SU-DHL-6 (cell line): ENCODE results near the gene DENND1C.
A peak's percentile ranks its signal among the peaks of the same experiment; 100 is the strongest.

Experiments used
- H2AFZ ChIP-seq: fragments of 200-600 bp; sonication (generic); 2 replicates; pipeline ENCODE4 v1.6.1; 2014; ENCODE audit warnings: low read depth, mild to moderate bottlenecking, moderate library complexity, mixed read lengths, antibody characterized with exemption, low read length; ENCODE audit not compliant: severe bottlenecking
- H3F3A ChIP-seq: fragments of 200-600 bp; shearing (Covaris generic); 2 replicates; pipeline ENCODE4 v1.6.0; 2016; ENCODE audit warnings: antibody characterized with exemption, mild to moderate bottlenecking; ENCODE audit not compliant: insufficient read depth
- H3K27ac ChIP-seq: fragments of 200-600 bp; sonication (generic); 2 replicates; pipeline ENCODE4 v1.5.1; 2016; ENCODE audit warnings: low read depth, mild to moderate bottlenecking, low read length, moderate library complexity, mixed read lengths
- H3K27me3 ChIP-seq: fragments of 200-600 bp; sonication (generic), shearing (Covaris generic); 2 replicates; pipeline ENCODE4 v1.6.0; 2014; ENCODE audit warnings: mild to moderate bottlenecking, low read length
- H3K36me3 ChIP-seq: fragments of 200-600 bp; sonication (generic); 2 replicates; pipeline ENCODE4 v1.6.1; 2014; ENCODE audit warnings: mild to moderate bottlenecking, low read length, mixed read lengths
- H3K4me2 ChIP-seq: fragments of 300-600, 200-600 bp; shearing (Covaris generic), sonication (generic); 2 replicates; pipeline ENCODE4 v1.6.0; 2014; ENCODE audit warnings: low read length, low read depth, mild to moderate bottlenecking; ENCODE audit not compliant: poor library complexity, severe bottlenecking
- H3K4me3 ChIP-seq: fragments of 200-600 bp; sonication (generic); 2 replicates; pipeline ENCODE4 v1.5.1; 2014; ENCODE audit warnings: antibody characterized with exemption, low read length, mild to moderate bottlenecking, mixed read lengths; ENCODE audit not compliant: insufficient read depth, poor library complexity, severe bottlenecking
- H3K79me2 ChIP-seq: fragments of 200-600 bp; sonication (generic); 2 replicates; pipeline ENCODE4 v1.6.1; 2014; ENCODE audit warnings: mild to moderate bottlenecking, low read length, moderate library complexity; ENCODE audit not compliant: insufficient read depth
- H3K9ac ChIP-seq: fragments of 200-600 bp; sonication (generic); 2 replicates; pipeline ENCODE4 v1.7.0; 2014; ENCODE audit warnings: mild to moderate bottlenecking, low read length
- H3K9me2 ChIP-seq: fragments of 200-600 bp; sonication (generic); replicated peaks from 2 replicates; pipeline ENCODE4 v1.6.1; 2014; ENCODE audit warnings: low read length; ENCODE audit not compliant: insufficient read depth
- H3K9me3 ChIP-seq: fragments of 200-600 bp; sonication (generic); 2 replicates; pipeline ENCODE4 v1.6.1; 2014; ENCODE audit warnings: low read length, mixed read lengths; ENCODE audit not compliant: insufficient read depth
- H4K20me1 ChIP-seq: fragments of 200-600 bp; sonication (generic); 2 replicates; pipeline ENCODE4 v1.6.1; 2014; ENCODE audit warnings: low read depth, mild to moderate bottlenecking, antibody characterized with exemption, low read length, moderate library complexity, mixed read lengths
- CTCF ChIP-seq: fragments of 200-600 bp; sonication (generic); IDR thresholded peaks from one replicate; pipeline ENCODE4 v1.5.1; 2017; ENCODE audit warnings: antibody characterized with exemption, mild to moderate bottlenecking, low read length, moderate library complexity; ENCODE audit not compliant: insufficient read depth, poor library complexity, severe bottlenecking
- EZH2phosphoT487 ChIP-seq: fragments of 200-600 bp; sonication (generic), shearing (Covaris generic); conservative IDR thresholded peaks from 2 replicates; pipeline ENCODE4 v1.6.1; 2018; ENCODE audit warnings: mild to moderate bottlenecking, antibody characterized with exemption, low read length, moderate library complexity, mixed read lengths

DENND1C gene

GRCh38 chr19:6467384-6467783 is 14.2 kb downstream of the DENND1C start:
- Histone ChIP-seq H3K79me2 (no peaks in the 10 kb centered on the region), H3K9me3 (no peaks in the 10 kb centered on the region), H3K9ac (no peak overlapping the region), H3K4me2 (no peak overlapping the region), H3K27me3 (no peaks in the 10 kb centered on the region), H3K36me3 (no peaks in the 10 kb centered on the region), H3F3A (no peaks in the 10 kb centered on the region), H4K20me1 (no peaks in the 10 kb centered on the region), H3K4me3 (no peak overlapping the region), H3K27ac (no peak overlapping the region), H2AFZ (no peak overlapping the region), H3K9me2 (no peaks in the 10 kb centered on the region)
- TF ChIP-seq CTCF (no peak), EZH2phosphoT487 (no peak)

- Histone ChIP-seq H2AFZ (no peak overlapping the region), H3K4me3 (no peak overlapping the region), H3K27me3 (no peaks in the 10 kb centered on the region), H4K20me1 (no peaks in the 10 kb centered on the region), H3K79me2 (no peaks in the 10 kb centered on the region), H3K9ac (no peak overlapping the region), H3K9me2 (no peaks in the 10 kb centered on the region), H3K9me3 (no peaks in the 10 kb centered on the region), H3K27ac (no peak overlapping the region), H3K36me3 (no peaks in the 10 kb centered on the region), H3K4me2 (no peak overlapping the region), H3F3A (no peaks in the 10 kb centered on the region)
- no peak for TF ChIP-seq EZH2phosphoT487
- no peak for TF ChIP-seq CTCF
Measured at GRCh38 chr19:6466526-6467248, 14.9 kb downstream of the DENND1C start.

GRCh38 chr19:6465663-6466062 is 15.9 kb downstream of the DENND1C start:
- H3K4me2 ChIP-seq: peak overlapping the region; percentile 10
- no peaks in the 10 kb centered on the region for H3K9me2 ChIP-seq
- no peaks in the 10 kb centered on the region for H3K27me3 ChIP-seq
- no peaks in the 10 kb centered on the region for H4K20me1 ChIP-seq
- H3F3A ChIP-seq: no peaks in the 10 kb centered on the region
- no peaks in the 10 kb centered on the region for H3K9me3 ChIP-seq
- TF ChIP-seq EZH2phosphoT487 (no peak), CTCF (no peak)
- no peak overlapping the region for H3K4me3 ChIP-seq
- no peaks in the 10 kb centered on the region for H3K36me3 ChIP-seq
- no peak overlapping the region for H3K9ac ChIP-seq
- no peak overlapping the region for H3K27ac ChIP-seq
- H3K79me2 ChIP-seq: no peaks in the 10 kb centered on the region
- no peak overlapping the region for H2AFZ ChIP-seq
